Cortex of kidney (tissue), 1 donor: ENCODE results near the gene MEPCE.

Experiments
- DNase-seq: peaks from one replicate; lab custom pipeline; 2025; lab: John Stamatoyannopoulos, UW

Gene MEPCE

GRCh38 chr7:100464791-100465190 is 35.2 kb downstream of the MEPCE start:
- no peak for DNase-seq

DNA sequence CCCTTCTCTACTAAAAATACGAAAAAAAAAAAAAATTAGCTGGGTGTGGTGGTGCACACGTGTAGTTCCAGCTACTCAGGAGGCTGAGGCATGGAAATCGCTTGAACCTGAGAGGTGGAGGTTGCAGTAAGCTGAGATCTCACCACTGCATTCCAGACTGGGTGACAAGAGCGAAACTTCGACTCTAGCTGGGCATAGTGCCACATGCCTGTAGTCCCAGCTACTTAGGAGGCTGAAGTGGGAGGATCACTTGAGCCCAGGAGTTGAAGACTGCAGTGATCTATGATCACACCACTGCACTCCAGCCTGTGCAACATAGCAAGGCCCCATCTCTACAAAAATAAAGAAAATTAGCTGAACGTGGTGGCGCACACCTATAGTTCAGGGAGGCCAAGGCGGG is 35.7 kb downstream of the MEPCE start:
- DNase-seq, result no peak

- DNase-seq, result no peak
These were observed 36.2 kb downstream of the MEPCE start for GRCh38 chr7:100465702-100466311.

DNA sequence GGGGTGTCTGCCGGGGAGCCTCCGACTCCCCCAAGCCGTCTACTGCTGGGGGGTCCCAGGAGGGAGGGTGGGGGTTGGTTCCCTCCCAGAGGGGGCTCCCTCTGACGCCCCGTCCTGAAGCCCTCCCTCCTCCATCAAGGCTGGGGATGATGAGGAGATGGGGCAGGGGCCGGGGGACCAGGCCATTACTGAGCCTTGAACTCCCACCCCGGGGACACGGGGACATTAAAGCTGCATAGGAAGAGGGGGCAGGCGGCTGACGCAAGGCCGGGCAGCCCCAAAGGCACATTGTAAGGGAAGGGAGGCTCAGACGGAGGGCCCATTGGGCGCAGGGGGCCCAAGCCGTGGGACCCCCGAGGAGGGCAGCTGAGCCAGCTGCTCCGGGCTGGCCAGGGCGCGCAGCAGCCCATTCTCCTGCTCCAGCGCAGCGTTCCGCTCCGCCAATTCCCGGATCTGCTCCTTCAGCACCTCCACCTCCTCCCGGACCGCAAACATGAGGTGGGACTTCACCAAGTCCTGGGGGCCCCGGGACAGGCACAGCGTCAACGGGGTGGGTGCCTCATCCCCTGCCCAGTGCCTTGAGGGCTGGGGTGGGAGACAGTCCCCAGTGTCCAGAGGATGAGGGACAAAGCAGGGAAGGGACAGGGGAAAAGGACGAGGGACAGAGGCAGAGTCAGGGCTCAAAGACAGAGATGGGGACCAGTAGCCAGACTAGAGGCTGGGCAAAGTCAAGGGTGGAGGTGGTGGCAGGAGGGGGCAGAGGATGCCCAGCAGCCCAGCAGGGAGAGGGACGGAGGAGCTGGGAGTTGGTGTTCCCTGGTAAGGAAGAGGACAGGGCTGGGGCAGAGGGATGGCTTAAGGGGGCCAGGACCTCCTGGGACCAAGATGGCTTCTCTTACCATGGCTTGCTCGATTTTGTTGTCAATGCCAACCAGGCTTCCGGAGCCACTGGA is 37.3 kb downstream of the MEPCE start:
- DNase-seq, result no peak

DNA sequence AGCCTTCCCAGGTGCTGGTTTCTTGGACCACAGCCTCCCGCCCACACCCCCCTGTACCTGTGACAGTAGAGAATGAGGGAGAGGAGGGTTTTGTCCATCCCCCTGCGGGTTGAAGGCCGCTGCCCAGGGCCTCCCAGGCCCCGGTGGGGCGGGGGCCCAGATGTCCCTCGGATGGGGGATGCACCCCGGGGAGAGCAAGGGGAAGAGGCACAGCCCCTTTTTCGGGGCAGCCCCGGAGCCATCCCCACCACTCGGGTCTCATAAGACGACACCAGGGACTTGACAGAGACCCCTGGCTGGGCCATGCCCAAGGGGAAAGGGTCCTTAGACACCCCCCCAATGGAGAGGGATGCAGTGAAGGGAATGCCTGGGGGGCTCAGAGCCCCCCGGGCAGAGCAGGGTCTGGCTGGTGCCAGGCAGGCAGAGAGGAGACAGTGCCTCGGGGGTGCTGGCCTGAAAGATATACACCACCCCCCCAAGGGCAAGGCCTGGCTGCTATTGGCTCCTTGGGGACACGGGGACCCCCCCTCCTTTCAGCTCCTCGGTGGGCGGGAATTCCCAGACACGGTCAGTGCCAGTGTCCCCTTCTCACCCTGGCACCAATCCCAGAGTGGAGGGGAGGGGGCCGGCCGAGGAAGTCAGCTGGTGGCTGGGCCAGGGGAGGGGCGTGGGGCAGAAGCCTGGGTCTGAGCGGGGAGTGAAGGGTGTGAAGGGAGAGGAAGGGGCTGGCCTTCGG is 38.2 kb downstream of the MEPCE start:
- DNase-seq, result no peak

DNA sequence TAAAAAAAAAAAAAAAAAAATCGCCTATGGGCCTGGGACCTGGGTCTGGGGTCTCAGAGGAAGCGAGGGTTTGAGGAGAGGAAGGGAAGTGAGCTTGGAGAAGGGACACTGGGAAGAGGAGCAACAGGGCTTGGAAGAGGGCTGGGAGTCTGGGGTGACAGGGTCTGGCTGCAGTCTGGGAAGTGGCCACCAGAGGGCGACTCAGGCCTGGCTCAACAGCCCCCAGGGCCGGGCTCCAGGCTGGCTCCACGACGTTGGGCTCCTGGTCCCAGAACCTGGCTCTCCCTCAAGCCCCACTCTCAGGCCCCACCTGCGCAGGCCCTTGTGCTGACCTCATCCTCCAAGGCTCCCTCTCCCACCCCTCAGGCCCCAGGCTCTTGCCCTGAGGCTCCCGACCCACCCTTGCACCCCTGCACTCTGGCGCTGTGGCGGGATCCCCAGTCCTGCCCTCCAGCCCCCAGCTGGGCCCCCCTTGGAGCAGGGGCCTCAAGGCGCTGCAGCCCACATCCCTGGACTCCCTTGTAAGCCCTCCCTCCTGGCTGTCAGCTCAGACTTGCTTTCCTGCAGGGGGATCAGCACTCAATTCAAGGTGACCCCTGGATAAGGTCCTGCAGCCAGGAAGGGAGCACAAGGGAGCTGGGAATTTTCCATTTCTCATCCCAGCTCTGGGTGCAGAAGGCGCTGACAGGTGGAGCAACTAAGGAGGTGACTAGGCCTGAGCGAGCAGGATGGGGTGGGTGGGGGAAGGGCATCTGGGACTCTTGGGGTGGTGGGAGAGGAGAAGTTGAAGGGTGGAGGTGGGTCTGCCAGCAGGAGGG is 39.8 kb downstream of the MEPCE start:
- no peak for DNase-seq

DNA sequence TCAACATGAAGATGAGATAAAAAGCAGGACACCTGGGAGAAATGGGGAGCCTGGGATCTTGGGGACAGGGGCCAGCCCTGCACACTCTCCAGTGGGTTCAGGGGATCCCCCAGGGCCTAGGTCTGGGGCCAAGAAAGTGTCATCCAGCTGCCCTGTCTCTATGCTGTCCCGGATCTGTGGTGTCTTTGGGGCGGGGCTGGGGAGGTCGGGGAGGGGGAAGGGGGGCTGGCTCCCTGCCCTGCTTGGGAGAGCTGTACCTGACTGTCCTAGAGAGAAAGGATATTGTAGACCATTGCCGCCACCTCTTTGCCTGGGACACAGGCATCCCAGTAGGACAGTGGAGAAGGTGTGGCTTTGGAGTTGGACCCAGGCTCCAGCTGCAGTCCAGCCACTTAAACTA is 41.4 kb downstream of the MEPCE start:
- no peak for DNase-seq

DNA sequence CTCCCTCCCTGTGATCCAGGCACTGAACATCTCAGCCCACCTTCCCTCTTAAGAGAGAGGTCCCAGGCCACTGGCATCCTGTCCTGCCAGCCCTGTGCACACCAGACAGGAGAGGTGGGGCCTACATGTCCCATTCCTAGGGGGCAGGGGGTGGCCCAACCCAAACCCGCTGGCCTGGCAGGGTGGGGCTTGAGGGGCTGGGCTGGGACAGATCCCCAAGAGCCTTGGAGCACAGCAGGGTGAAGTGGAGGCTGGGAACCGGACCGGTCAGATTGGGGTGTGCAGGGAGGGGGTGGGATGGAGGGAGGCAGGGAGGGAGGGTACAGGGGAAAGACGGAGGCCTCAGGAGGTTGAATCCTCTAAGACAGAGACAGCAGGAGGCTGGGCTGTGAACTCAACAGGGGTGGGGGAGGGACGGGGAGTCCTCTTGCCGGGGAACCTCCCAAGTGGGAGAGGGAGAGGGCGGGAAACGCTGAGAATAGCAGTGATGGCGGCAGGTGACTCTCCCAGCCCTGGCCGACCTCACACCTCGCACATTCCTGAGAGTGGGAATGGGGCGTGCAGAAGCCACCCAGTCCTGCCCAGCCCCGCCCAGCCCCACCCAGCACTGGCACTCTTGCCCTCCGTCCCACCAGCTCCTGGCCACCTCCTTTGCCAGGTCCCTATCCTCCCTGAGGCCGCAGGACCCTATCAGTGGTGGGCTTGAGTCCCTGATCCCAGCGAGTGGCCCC is 42.7 kb downstream of the MEPCE start:
- DNase-seq, result no peak

DNA sequence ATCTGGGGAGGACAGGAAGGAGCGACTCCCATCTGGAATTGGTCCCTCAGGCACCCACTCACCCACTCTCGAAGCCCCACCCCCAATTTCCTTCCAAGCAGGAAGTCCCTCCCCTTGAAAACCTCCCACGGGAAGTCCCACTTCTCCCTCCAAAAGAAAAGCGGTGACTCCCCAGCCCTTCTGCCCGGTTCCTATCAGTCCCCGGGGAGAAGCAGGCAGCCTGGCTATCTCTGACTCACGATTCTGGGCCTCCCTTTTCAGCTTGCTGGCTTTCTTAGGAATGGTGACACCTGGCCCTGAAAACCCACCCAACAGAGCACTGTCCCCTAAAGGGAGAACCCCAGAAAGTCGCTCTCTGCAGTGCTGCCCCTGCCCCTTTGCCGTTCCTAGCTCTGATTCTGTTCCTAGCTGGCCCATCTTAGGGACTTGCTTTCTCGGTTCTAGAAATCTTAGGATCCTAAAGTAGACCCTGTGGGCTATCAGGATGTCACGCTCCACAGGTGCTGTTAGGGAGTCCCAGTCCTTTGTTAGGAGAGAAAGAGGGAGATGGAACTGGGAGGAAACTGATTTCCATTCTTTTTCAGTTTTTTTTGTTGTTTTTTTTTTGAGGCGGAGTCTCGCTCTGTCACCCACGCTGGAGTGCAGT is 43.3 kb downstream of the MEPCE start:
- DNase-seq, result no peak

DNA sequence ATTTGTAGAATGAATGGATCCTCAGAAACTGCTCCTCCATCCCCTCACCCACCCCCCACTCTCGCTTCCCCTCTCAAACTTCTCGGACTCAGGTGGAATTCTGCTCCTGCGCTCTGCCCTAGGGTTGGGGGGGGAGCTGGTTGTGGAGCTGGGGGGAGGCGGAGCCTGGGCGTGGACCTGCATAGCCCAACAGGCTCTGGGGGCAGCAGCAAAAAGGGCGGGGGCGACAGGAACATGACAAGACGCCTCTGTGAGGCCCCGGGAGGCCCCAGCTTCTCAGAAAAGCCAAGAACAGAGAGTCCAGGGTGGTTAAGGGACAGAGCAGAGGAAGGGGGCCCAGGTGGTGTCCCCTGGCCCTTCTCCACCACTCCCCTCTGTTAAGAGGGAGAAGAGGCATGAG is 45.9 kb downstream of the MEPCE start:
- no peak for DNase-seq

- no peak for DNase-seq
These were observed 46.6 kb downstream of the MEPCE start for GRCh38 chr7:100476101-100476780.

GRCh38 chr7:100476903-100477870 is 47.6 kb downstream of the MEPCE start:
- no peak for DNase-seq

DNA sequence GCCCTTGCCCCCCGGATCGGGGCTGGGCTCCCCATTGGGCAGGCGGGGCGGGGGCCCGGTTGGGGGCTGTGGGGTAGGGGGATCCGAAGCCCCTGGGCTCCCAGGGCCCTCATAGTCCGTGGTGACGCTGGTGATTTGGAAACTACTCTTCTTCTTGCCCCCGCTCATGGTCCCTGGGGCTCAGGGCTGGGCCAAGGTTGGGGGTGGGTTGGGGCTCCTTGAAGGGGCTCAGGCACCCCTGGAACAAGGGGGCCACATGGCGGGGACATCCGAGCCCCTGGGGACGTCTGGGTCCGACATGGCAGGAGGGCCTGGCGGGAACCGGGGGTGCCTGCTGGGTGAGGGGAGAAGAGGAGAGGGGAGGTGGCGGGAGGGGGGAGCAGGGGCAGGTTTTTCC is 48.2 kb downstream of the MEPCE start:
- DNase-seq, result no peak

GRCh38 chr7:100478958-100479660 is 49.5 kb downstream of the MEPCE start, which contains the start of gene TSC22D4:
Gene TSC22D4 (minus strand): TSS chr7:100479214. CDS start chr7:100478038, 1,176 bp downstream.
- no peak for DNase-seq

DNA sequence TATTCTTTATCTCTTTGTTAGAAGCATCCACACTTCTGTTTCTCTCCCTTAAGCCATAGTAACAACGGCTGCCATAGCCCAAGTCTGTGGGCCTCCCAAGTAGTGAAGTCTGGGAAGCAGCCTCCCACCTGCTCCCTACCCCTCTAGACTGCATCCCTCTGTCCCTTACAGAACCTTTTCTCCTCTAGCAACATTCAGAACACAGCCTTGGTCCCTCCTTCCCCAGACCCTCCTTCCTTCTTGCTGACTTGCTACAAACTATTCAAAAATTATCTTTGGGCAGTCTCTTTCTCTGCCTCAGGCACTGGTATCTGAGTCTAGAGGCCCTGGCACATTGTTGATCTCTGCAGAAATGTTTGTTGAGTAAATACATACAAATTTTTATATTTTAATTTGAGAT is 51.8 kb downstream of the MEPCE start:
- DNase-seq, result no peak

DNA sequence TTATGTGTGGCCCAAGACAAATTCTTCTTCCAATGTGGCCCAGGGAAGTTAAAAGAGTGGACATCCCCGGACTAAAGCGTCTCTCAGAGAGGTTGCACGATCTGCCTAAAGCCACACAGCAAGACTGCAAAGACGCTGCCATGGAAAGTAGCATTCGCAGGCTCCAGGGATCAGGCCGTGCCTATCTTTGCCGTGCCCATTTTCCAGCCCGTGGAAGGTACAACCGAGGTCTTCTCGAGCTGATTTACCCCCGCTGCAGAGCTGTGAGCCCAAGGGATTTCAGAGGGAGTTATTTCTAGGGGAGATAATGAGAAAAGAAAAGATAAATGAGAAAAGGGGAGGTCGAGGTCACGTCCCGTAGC is 53.1 kb downstream of the MEPCE start:
- no peak for DNase-seq

GRCh38 chr7:100483090-100483721 is 53.6 kb downstream of the MEPCE start:
- no peak for DNase-seq
